Stimulated activated CD4-positive, alpha-beta T cell treated with anti-CD3 and anti-CD28 coated beads, Interleukin-1b, Interleukin-23, amount 100 ng/mL, for 48 hours (primary cell): ENCODE data around the gene SNHG17.
"Not testable (repeated sequence)": the region's sequence is repeated elsewhere in the genome, so short reads cannot be mapped to it uniquely, and the experiment has no call there.

Experiments used
- DNase-seq: peaks from one replicate; pipeline ENCODE4 v3.0.0-alpha.2; 2020

Gene SNHG17

GRCh38 chr20:38447251-38447661 lies 12.1 kb upstream of the SNHG17 start:
- DNase-seq = no peak

DNA sequence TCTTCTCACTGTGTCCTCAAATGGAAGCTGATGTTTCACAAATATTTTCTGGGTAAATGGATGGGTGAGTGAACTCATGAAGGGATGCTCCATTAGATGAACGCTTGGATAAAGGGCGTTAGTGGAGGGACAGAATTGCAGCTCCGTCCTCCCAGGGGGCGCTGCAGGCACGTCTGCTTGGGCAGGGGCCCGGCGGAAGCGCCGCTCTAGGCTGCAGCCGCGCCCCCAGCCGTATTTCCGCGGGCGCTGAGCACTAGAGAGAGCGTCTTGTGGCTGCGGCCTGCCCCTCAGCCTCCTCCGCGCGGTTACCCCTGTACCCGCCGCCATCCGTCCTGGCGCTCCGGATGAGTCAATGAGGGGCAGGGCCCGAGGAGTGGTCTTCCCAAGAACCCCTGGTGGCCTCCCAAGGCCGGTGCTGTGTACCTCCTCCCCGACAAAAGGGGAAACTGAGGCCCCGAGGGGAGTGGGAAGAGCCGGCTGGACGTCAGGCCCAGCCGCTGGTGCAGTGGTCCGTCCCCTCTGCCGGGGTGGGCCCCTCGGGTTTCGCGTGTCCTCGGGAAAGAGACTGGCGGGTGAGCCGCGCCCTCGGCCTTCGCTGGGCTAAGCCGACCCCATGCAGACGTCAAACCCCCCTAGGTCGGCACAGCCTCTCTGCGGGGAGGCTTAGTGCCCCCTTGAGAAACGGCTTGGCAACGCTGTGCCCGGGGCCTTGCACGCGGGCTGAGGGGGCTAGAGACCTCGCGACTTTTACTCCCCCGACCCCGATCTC lies 11.5 kb upstream of the SNHG17 start:
- peak; percentile 93 for DNase-seq

DNA sequence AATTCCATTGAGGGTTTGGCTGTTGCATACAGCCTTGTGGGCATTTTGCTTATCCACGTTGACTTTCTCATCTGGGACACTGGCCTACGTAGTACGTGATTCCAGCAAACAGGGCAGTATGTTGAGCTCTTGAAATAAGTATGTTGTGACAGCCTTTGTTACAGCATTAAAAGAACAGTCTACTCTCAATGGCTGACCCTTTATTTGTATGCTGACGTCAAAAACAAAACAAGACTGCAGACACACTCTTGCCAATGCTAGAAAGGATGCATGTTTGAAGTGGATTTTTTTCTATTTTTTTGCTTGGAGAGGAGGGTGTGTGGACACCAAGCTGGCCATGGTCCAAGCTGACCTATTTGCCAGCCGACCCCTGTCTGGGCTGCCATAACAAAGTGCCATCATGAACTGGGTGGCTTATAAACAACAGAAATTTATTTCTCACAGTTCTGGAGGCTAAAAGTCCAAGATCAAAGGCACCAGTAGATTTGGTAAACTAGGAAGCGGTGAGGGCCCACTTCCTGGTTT lies 10.8 kb upstream of the SNHG17 start:
- DNase-seq = no peak

- DNase-seq = no peak
Measured at GRCh38 chr20:38445381-38445796, 10.3 kb upstream of the SNHG17 start.

DNA sequence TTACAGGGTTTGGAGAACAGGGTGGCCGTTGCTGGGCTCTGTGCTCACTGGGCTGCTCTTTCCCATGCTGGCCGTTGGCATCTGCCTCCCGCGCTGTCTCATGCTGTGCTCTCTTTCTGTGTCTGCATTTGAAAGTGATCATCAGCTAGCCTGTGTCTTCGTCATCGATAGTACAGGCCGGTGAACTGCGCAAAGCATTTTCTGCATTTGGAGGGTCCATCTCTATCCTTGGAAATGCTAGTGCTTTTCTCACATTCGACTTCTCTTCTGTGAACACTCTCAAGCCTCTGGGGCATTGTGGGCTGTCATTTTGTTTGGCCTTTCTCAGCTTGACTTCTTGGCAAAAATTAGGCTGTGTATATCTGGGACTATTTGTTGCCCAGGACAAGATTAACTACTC lies 6.8 kb upstream of the SNHG17 start:
- no peak for DNase-seq

- not testable (repeated sequence) for DNase-seq
Measured at GRCh38 chr20:38441110-38441509, 6.0 kb upstream of the SNHG17 start.

DNA sequence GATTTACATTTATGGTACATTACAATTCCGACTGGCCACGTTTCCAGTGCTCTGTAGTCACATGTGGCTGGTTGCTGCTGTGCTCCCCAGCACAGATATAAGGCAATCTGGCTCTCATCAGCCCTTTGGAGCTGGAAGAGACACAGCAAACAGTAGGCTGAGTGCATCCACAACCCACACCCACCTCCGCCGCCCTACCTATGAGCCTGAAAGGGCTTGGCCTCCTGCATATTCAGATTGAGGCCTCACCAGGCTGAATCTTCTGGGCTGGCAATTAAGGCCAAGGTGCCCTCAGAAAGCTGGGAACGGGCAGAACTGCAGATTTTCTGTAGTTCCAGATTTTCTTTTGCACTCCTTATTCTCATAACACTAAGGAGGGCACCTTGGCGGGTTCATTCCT lies 2.7 kb upstream of the SNHG17 start:
- no peak for DNase-seq

DNA sequence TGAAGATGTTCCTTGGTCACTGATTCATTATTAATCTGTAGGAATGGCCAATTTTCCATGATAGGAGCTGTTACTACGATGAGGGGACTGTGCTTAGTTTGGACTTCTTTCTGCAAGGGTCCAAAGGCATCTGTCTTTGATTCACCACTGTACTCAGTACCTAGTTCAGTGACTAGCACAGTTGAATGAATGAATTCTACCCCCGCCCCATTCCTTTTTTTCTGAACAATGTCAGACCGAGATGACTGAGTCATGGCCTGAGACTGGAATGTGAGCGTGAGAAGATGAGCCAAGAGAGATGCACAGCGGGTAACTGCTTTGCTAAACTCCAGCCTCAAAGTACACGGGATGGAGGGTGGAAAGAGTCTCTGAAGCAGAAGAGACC lies 419 bp upstream of the SNHG17 start:
- DNase-seq = no peak

GRCh38 chr20:38434301-38434741 lies 807 bp downstream of the SNHG17 start:
- DNase-seq = no peak

GRCh38 chr20:38433304-38433972 lies 1.7 kb downstream of the SNHG17 start:
- no peak for DNase-seq

DNA sequence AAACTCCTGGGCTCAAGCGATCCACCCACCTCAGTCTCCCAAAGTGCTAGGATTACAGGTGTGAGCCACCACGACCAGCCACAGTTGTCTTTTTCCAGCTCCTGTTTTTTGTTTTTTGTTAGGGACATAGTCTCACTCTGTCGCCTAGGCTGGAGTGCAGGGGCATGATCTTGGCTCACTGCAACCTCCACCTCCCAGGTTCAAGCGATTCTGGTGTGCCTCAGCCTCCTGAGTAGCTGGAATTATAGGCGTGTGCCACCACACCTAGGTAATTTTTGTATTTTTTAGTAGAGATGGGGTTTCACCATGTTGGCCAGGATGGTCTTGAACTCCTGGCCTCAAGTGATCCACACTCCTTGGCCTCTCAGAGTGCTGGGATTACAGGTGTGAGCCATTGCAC lies 2.3 kb downstream of the SNHG17 start:
- DNase-seq = not testable (repeated sequence)

- DNase-seq = no peak
Measured at GRCh38 chr20:38432292-38432691, 2.8 kb downstream of the SNHG17 start.

DNA sequence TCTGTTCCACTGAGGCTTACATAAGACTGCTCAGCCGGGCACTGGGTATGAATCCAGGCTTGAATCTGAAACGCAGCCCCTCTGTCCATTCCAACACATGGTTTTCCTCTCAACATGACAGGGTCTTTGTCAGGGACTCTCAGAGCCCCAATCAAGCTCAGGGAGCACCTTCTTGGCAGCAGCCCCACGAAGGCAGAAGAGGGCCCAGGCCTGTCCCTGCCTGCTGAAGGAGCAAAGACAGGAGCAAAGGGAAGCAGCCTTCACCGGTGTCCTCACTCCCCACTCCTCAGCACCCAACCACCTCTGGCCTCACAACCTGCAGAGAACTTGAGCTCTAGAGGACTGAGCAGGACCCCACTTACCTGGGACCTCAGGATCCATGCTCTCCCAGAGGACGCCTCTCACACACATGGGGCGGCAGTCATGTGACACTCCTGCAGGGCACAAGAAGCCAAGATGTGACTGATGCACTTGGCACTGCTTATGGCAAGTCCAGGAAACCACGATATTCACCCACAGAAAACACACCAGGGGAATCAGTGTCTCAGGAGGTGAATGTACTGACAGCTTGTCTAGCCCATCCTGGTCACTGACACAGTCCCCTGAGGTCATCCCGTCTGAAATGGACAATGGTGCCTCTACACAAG lies 4.3 kb downstream of the SNHG17 start:
- DNase-seq = no peak

- no peak for DNase-seq
Measured at GRCh38 chr20:38429301-38429700, 5.8 kb downstream of the SNHG17 start.

GRCh38 chr20:38428800-38429199 lies 6.3 kb downstream of the SNHG17 start:
- no peak for DNase-seq

DNA sequence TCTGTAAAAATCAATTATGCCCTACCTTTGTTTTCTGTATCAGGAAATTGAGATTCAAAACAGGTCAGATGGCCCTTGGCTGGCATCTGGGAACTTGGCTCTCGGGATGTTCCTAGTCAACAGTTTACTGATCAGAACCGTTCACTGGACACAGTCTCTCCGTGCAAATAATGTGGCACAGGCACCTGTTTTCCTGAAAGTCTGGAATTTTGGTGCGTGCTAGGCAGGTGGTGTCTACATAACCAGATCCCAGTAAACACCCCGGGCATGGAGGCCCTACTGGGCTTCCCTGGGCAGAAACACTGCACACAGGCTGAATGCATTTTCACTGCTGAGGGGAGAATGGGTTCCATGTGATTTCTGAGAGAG lies 7.5 kb downstream of the SNHG17 start:
- no peak for DNase-seq

- DNase-seq = peak; percentile 56
Measured at GRCh38 chr20:38426006-38426897, 8.9 kb downstream of the SNHG17 start.

DNA sequence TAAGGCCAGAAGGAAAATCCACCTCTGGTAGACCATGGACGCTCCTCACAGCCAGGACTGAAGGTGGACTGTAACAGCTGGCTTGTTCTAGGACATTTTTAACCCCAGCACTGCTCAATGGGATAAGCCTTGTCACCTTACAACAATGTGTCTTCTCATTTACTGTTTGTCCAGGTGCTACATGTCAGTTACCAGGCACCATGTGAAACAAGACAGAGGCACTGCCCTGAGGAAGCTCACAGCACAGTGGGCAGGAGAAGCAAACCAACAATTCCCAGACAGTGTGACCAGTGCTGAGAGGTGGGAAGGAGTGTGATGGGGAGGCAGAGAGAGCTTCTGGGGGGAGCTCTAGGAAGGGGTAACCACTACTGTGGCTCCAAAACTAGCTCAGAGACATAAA lies 10.7 kb downstream of the SNHG17 start:
- DNase-seq = no peak

DNA sequence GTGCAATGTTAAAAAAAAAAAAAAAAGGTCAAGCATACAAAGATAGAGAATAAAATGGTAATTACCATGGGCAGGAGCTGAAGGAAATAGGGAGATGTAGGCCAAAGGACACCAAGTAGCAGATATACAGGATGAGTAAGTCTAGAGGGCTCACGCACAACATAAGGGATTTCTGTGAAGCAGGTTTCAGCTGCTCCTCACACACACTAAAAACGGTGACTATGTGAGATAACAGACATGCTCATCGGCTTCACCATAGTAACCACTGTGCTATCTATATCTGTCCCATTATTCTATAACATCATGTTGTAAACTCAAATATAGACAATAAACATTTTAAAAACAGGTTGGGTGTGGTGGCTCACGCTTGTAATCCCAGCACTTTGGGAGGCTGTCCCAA lies 11.6 kb downstream of the SNHG17 start:
- DNase-seq = no peak

DNA sequence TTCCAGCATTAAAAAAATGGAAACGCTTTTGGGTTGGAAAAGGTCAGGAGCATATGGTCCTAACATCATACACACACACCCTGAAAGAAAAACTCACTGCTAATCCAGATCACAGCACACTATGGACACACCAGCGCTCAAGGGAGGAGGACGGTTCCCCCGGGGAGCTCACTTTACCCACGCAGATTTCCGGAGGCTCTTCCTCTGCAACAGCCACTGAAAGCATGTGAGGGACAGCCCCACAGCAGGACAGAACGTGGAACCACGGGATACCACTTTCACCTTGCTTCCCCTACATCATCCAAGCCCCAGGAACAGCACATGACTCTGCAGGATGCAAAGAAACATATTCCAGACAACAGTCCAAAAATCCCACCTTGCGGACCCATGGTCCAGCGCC lies 13.2 kb downstream of the SNHG17 start:
- no peak for DNase-seq

GRCh38 chr20:38420388-38421085 lies 14.6 kb downstream of the SNHG17 start:
- DNase-seq = no peak
